A204.1 (cell line): Measurements from ENCODE around the gene DNAJB2.
"Not testable (repeated sequence)": the region's sequence is repeated elsewhere in the genome, so short reads cannot be mapped to it uniquely, and the experiment has no call there.

Source experiments
- FAIRE-seq: peaks from 2 replicates; lab custom pipeline; 2012; peaks lifted over from hg19 to GRCh38; lab: Jason Lieb, UNC

Gene DNAJB2

DNA sequence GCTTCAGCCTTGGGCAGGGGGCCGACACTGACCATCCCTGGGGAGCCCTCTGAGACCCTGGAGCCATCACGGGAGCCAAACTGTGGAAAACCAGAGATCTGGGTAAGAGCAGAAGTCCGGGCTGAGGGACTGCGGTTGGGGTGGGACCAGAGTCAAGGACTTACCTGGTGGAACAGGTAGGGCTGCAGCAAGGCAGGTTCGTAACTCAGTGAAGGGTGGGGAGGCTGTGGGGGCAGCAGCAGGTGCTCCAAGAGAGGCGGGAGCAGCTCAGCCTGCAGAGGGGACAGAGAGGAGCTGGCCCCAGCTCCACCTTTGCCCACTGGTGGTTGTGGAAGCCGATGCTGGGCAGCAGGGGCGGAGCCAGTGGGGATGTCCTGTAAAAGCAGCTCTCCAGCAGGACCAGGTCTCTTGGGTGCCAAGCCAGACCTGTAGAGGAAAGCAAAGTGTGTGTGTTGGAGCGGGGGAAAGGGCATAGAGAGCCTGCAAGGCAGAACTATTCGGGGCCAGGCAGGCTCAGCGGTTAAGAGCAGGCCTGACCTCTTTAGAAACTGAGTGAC, 23.3 kb downstream of the DNAJB2 start:
- no peak for FAIRE-seq

DNA sequence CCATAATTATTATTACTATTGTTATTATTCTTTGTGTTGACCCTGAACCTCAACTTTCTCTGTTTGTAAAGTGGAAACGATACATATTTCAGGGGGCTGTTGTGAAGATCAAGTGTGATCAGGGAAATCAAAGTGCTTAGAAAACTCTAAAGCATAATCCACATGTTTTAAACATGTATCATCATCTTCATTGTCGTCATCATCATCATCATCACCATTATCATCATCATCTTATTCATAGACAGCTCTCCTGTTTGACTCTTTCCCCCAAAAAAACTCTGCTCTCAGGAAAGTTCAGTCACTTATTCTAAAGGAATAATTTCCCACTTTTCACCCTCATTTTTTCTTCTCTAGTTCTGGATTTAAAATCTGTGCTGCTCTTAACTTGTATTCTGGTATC, 25.1 kb downstream of the DNAJB2 start:
- FAIRE-seq: no peak

DNA sequence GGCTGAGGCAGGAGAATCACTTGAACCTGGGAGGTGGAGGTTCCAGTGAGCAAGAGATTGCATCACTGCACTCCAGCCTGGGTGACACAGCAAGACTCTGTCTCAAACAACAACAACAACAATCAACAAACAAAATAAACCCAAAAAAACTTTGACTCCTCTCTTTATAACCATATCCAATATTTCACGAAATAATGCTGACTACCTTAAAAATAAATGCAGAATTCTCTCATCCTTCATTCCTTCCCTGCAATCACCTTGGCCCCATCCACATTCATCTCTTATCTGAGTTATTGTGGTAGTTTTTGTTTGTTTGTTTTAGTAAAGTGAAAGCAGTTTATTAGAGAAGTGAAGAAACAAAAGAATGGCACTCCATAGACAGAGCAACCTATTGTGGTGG, 26.9 kb downstream of the DNAJB2 start:
- no peak for FAIRE-seq

DNA sequence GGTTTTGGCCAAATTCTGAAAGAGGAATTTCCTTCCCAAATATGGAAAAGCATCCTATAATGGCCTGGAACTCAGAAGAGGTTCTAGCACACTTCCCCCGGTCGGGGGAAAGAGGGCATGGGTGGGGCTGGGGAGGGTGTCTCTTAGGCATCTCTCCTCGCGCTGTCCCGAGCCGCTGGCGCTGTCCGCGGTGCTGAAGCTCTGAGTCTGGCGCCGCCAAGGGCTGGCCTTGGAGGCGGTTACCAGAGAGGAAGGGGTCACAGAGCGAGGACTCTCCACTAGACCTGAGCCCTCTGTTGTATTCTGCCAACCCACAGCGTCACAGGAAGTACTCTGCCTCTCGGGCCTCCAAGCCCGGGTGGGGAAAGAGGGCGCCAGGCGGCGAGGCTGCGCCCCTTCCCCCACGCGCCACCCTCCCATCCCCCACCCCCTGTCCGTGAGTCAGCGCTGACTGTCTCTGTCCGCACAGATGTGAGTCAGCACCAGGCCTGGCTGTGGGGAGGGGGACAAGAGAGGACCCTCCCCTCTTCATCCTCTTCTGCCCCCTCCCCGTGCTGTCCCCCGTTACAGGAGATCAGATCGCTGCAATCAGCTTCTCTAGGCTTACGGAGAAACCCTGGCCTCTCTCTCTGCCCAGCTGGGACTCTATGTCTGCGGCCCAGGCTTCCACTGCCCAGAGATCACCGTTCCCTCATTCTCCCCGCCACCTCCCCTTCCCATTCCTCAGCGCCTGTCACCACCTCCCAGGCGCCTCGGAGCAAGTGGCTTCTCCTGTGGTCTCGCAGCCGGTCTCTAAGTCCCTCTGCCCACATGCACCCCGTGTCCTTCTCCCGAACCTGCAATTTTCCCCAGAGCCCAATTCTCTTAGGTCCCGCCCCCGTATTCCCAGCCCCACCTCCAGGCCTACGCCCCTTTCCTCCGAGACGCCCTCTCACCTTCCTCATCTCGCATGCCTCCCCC, 29.3 kb downstream of the DNAJB2 start:
- FAIRE-seq: no peak

DNA sequence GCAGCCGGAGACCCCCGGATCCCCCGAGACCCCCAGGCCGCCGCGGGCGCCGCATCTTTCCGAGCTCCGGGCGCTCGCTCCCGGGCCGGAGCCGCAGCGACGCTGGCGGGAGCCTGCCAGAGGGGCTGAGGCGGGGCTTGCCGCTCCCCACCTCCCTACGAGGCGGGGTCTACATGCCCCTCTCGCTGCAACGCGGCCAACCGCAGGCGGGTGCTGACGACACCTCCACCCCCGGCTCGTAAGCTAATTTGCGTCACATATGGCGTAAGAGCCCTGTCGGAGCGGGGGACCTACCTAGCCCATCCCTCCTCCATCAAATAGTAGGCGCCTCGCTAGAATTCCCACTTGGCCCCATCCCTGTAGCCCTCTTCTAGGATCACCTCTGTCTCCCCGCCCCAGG, 30.1 kb downstream of the DNAJB2 start, which contains the start of gene PTPRN:
PTPRN (minus strand) TSS at position 124 of the 400 bp plus-strand sequence; CDS start at position 55, 69 bp downstream.
- no peak for FAIRE-seq

DNA sequence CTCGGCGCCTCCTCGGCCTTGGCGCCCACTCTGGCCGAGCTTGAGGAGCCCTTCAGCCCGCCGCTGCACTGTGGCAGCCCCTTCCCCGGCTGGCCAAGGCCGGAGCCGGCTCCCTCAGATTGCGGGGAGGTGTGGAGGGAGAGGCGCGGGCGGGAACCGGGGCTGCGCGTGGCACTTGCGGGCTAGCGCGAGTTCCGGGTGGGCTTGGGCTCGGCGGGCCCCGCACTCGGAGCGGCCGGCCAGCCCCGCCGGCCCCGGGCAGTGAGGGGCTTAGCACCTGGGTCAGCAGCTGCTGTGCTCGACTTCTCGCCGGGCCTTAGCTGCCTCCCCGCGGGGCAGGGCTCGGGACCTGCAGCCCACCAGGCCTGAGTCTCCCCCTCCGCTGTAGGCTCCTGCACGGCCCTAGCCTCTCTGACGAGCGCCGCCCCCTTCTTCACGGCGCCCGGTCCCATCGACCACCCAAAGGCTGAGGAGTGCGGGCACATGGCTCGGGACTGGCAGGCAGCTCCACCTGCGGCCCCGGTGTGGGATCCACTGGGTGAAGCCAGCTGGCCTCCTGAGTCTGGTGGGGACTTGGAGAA, 33.6 kb downstream of the DNAJB2 start:
- FAIRE-seq: not testable (repeated sequence)

DNA sequence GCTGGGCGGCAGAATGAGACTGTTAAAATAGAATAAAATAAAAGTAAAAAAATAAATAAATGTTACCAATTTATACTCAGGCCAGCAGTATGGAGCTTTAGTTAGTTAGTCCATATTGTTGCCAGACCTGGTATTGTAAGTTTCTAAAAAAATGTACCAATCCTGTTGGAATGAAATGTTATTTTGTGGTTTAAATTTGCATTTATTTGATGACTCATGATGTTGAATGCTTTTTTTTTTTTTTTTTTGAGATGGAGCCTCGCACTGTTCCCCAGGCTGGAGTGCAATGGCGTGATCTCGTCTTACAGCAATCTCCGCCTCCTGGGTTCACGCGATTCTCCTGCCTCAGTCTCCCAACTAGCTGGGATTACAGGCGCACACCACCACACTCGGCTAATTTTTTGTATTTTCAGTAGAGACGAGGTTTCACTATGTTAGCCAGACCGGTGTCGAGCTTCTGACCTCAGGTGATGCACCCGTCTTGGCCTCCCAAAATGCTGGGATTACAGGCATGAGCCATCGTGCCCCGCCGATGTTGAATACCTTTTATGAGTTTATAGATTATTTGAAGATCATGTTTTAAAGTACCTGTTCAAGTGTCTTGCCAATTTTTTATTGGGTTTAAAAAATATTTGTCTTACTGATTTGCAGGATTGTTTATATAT, 35.8 kb downstream of the DNAJB2 start:
- no peak for FAIRE-seq

DNA sequence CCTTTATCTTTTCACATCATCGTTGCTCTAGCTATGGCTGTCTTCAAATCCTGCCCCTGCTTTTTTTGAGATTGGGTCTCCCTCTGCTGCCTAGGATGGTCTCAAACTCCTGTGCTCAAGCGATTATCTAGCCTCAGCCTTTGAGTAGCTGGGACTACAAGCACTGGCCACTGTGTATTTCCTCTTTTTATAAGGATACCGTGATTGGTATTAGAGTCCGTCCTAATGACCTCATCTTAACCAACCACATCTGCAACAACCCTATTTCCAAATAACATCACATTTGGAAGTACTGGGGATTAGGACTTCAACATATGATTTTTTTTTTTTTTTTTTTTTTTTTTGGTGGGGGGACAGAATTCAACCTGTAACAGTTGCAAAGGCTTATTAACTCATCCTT, 44.3 kb downstream of the DNAJB2 start:
- no peak for FAIRE-seq

DNA sequence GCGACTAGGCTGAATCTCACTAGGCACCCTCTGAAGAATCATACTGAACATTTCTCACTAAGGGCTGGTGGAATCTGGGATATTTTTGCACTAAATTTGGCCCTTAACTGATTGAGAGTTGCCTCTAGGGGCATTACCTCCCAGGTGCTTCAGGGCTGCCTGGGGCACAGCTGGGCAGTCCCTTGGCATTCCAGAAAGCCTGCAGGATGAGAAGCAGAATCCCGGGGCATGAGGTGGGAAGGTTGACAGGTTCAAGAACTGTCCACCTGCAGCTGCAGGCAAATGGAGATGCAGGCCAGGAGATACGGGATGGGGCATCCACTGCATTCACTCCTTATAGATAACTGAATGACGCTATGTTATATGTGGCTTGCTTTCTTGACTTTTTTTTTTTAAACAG, 46.0 kb downstream of the DNAJB2 start:
- no peak for FAIRE-seq

DNA sequence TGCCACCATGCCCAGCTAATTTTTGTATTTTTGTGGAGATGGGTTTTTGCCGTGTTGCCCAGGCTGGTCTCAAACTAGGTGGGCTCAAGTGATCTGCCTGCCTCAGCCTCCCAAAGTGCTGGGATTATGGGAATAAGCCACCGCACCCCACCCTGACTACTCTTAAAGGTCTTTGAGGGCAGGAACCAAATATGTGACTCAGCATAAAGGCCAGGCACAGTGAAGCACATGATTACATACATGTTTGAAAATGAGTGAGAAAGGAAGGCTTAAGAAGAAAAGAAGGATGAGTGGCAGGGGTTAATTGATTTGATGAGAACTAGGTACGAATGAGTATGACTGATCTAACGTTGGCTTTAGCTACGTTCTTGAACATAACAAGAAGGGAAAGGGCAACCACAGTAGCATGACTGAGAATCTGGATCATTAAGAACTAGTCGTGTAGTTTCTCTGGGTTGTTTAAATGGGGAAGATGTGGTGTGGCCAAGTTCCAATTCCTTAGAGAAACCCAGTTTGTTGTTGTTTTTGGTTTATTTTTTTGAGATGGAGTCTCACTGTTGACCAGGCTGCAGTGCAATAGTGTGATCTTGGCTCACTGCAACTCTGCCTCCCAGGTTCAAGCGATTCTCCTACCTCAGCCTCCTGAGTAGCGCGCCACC, 46.6 kb downstream of the DNAJB2 start:
- FAIRE-seq: no peak

DNA sequence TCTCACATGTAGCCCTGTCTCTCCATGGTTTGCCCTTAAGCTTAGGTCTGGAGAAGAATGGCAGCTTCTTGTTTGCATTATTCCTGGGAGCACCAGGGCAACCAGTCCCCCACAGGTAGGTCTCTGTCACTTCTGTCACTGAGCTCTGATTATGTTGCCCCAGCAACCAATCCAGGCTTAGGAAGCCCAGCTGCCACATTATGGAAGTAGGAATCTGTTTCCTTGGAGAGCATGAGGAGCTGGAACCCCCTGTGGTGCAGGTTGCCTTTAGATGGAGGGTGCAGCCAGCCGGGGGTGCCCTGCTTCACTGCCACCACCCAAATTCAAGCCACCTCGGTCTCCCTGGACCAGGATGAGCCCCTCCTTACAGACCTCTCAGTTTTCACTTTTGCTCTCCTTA, 48.6 kb downstream of the DNAJB2 start:
- FAIRE-seq: no peak

DNA sequence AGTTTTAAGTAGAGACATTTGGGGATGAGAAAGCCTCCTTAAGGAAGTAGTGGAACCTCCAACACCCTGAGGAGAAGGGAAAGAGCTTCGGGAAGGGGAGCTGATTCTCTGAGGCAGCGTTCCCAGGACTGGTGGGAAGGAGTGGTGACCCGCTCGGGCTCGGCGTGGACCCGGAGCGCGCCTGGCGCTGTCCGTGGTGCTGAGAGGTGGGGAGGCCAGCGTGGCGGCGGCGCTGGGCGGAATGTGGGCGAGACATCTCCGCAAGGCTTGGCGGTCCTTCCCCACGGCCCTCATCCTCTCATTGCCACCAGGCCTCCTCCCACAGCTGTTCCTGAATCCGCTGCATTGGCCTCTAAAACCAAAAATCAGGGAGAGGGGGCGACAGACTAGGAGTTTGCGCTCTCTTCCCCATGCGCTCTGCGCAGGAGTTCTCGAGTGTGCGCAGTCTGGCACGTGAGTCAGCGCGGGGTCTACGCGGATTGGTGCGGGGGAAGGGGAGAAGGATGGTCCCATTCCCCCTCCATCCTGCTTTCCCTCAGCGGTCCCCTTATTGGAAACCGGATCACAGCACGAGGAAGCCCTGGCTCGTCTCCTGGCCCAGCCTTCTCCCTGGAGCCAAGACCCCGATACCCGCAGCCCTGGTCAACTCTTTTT, 52.5 kb downstream of the DNAJB2 start:
- no peak for FAIRE-seq

DNA sequence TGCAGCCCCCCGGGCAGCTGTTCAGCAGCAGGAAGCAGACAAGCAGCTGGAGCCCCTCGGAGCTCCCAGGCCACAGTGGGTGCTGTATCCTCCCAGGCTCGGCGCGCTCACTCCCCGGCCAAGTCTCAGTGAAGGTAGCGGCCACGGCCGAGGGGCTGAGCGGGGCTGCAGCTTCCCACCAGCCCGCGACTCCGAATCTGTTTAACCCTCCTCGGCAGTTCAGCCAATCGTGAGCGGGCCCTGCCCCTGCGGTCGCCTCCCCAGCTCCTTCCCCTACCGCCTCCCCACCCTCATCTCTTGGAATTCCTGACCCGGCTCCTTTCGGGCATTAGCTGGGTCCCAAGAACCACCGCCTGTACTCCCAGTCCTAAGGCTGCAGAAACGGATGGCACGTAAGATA, 53.4 kb downstream of the DNAJB2 start, which contains the start of gene RESP18:
RESP18 (minus strand) TSS at position 203 of the 400 bp plus-strand sequence.
- no peak for FAIRE-seq

DNA sequence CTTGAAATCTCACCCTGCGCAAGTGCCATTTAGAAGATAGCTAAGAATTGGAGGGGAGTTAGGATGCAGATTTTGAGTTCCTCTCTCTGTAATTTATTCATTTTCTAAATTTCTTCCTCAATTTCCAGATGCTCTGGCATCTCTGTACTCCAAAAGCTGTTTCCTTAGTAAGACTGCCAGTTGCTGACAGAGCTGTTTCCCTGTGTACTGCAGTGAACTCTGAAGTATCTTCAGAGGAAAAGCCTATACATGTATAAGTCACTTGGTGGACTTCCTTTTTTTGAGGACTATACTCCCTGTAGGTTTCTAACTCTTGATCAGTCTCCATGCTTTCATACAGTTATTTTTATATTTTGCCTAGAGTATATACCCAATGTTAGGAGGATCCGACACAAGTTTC, 54.9 kb downstream of the DNAJB2 start:
- FAIRE-seq: no peak

DNA sequence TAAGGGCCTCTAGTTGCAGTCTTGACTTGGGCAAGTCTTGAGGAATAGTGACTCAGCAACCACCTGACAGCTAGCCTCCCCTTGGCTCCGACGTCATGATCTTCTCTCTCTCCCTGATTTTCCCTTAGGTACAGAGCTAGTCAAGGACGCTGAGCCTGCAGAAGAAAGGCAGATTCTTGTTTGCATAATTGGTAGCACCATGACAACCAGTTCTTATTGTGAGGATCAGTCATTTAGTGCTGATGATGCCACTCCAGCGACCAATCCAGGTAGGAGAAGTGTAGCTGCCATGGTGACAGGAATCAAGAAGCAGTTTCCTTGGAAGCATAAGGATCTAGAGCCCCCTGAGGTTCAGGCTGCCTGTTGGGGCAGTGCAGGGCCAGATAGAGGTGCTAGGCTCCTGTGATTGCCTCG, 56.2 kb downstream of the DNAJB2 start:
- FAIRE-seq: no peak
